ENCODE results near the gene TPSD1.
"Not testable (repeated sequence)": the region's sequence is repeated elsewhere in the genome, so short reads cannot be mapped to it uniquely, and the experiment has no call there.

Gene TPSD1

GRCh38 chr16:1256296-1256873 is 516 bp downstream of the TPSD1 start:
- H3K27ac Mint-ChIP-seq (ENCODE audit: low read depth); H3K9me3 Mint-ChIP-seq; H3K4me1 Mint-ChIP-seq; H3K27me3 Mint-ChIP-seq; ATAC-seq (replicated peaks; ENCODE audit: extremely low read depth, poor library complexity, severe bottlenecking); H3K4me3 Mint-ChIP-seq; H3K36me3 Mint-ChIP-seq (ENCODE audit: insufficient read depth); DNase-seq (ENCODE audit: low spot score in 2 of 2): not testable (repeated sequence)

GRCh38 chr16:1256874-1257322 is 1.0 kb downstream of the TPSD1 start:
- DNase-seq (ENCODE audit: low spot score in 2 of 2): no peak
- no peak for ATAC-seq (replicated peaks; ENCODE audit: extremely low read depth, poor library complexity, severe bottlenecking)

GRCh38 chr16:1257561-1258224 is 1.8 kb downstream of the TPSD1 start:
- DNase-seq (ENCODE audit: low spot score in 2 of 2) (no peak), ATAC-seq (replicated peaks; ENCODE audit: extremely low read depth, poor library complexity, severe bottlenecking) (no peak)
- Mint-ChIP-seq H3K36me3 (ENCODE audit: insufficient read depth) (no peaks in the 10 kb centered on the region), H3K9me3 (no peaks in the 10 kb centered on the region), H3K4me3 (no peak overlapping the region), H3K27me3 (peaks cover 9% of the 10 kb centered on the region), H3K27ac (ENCODE audit: low read depth) (no peak overlapping the region), H3K4me1 (peaks cover 7% of the 10 kb centered on the region)

More at GRCh38 chr16:1256874-1257322, 1.0 kb downstream of the TPSD1 start:
- Mint-ChIP-seq H3K27ac (ENCODE audit: low read depth) (no peak overlapping the region), H3K4me3 (no peak overlapping the region), H3K4me1 (peaks cover 7% of the 10 kb centered on the region), H3K27me3 (peaks cover 9% of the 10 kb centered on the region), H3K9me3 (no peaks in the 10 kb centered on the region), H3K36me3 (ENCODE audit: insufficient read depth) (no peaks in the 10 kb centered on the region)

DNA sequence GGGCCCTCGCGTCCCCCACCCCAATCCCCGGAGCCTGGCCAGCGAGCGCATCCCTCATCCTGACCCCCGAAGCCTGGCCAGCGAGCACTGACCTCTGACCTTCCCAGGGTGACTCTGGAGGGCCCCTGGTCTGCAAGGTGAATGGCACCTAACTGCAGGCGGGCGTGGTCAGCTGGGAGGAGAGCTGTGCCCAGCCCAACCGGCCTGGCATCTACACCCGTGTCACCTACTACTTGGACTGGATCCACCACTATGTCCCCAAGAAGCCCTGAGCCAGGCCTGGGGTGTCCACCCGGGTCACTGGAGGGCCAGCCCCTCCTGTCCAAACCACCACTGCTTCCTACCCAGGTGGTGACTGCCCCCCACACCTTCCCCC is 2.3 kb downstream of the TPSD1 start:
- Mint-ChIP-seq H3K27ac (ENCODE audit: low read depth) (no peak overlapping the region), H3K36me3 (ENCODE audit: insufficient read depth) (no peaks in the 10 kb centered on the region), H3K27me3 (peaks cover 9% of the 10 kb centered on the region), H3K9me3 (no peaks in the 10 kb centered on the region), H3K4me3 (no peak overlapping the region), H3K4me1 (peaks cover 7% of the 10 kb centered on the region)
- DNase-seq (ENCODE audit: low spot score in 2 of 2) (no peak), ATAC-seq (replicated peaks; ENCODE audit: extremely low read depth, poor library complexity, severe bottlenecking) (no peak)

- H3K27ac Mint-ChIP-seq (ENCODE audit: low read depth): no peak overlapping the region
- DNase-seq (ENCODE audit: low spot score in 2 of 2): no peak
- H3K9me3 Mint-ChIP-seq: peaks cover 1% of the 10 kb centered on the region
- ATAC-seq (replicated peaks; ENCODE audit: extremely low read depth, poor library complexity, severe bottlenecking): no peak
- H3K27me3 Mint-ChIP-seq: peaks cover 9% of the 10 kb centered on the region
- H3K4me1 Mint-ChIP-seq: peaks cover 7% of the 10 kb centered on the region
- H3K36me3 Mint-ChIP-seq (ENCODE audit: insufficient read depth): no peaks in the 10 kb centered on the region
- H3K4me3 Mint-ChIP-seq: peak overlapping the region; percentile 61
Observed at GRCh38 chr16:1258906-1259759, 3.3 kb downstream of the TPSD1 start.

DNA sequence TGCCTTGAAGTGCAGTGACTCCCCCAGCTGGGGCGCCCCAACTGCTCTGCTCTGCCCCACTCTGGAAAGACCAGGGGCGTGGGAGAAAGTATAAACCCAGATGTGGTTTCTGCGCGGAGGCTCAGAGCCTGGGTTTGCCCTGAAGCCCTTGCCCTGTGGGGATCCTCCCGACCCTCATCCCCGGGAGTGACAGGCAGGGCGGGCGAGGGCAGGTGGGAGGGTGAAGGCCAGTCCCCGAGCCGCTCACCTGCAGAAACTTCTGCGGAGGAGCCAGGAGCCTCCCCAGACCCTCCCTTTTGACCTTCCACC is 3.8 kb downstream of the TPSD1 start:
- H3K4me3 Mint-ChIP-seq: no peak overlapping the region
- peaks cover 6% of the 10 kb centered on the region for H3K9me3 Mint-ChIP-seq
- ATAC-seq (replicated peaks; ENCODE audit: extremely low read depth, poor library complexity, severe bottlenecking) (no peak), DNase-seq (ENCODE audit: low spot score in 2 of 2) (no peak)
- no peak overlapping the region for H3K27ac Mint-ChIP-seq (ENCODE audit: low read depth)
- peaks cover 9% of the 10 kb centered on the region for H3K27me3 Mint-ChIP-seq
- H3K36me3 Mint-ChIP-seq (ENCODE audit: insufficient read depth): no peaks in the 10 kb centered on the region
- H3K4me1 Mint-ChIP-seq: peaks cover 7% of the 10 kb centered on the region

GRCh38 chr16:1260101-1260680 is 4.3 kb downstream of the TPSD1 start:
- DNase-seq (ENCODE audit: low spot score in 2 of 2) (no peak), ATAC-seq (replicated peaks; ENCODE audit: extremely low read depth, poor library complexity, severe bottlenecking) (no peak)

DNA sequence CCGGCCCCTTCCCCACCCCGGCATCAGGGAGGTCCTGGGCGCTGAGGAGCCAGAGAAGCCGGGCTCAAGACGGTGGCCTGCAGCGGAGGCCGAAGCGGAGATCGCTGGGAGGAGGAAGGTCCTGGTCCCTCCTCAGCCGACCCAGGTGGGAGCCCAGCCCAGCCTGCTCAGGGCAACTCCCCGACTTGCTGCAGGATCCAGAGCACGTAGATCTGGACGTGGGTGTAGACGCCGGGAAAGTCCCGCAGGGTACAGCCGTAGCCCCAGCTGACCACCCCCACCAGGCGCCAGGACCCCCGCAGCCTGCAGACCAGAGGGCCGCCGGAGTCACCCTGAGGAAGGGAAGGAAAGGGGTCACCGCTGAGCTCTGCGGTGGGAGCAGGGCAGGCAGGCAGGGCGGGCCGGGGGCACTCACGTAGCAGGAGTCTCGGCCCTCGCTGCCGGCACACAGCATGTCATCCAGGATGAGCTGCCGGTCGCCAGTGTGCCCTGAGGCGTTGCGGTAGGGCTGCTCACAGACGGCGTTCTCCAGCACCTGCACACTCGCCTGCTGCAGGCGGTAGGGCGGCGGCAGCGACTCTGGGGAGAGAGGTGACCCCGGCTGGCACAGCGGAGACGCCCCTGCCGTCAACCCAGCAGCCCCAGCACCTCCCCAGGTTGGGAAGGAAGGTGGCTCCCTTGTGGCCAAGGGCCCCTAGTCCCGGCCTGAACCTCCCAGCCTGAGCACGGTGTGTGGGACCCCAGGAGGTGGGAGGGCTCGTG is 5.4 kb downstream of the TPSD1 start:
- Mint-ChIP-seq H3K4me3 (no peak overlapping the region), H3K36me3 (ENCODE audit: insufficient read depth) (no peaks in the 10 kb centered on the region), H3K27me3 (peaks cover 9% of the 10 kb centered on the region), H3K4me1 (peaks cover 7% of the 10 kb centered on the region), H3K9me3 (peaks cover 6% of the 10 kb centered on the region), H3K27ac (ENCODE audit: low read depth) (no peak overlapping the region)
- DNase-seq (ENCODE audit: low spot score in 2 of 2) (no peak), ATAC-seq (replicated peaks; ENCODE audit: extremely low read depth, poor library complexity, severe bottlenecking) (no peak)

More at GRCh38 chr16:1260101-1260680, 4.3 kb downstream of the TPSD1 start:
- Mint-ChIP-seq H3K4me3 (no peak overlapping the region), H3K27ac (ENCODE audit: low read depth) (no peak overlapping the region), H3K9me3 (peaks cover 6% of the 10 kb centered on the region), H3K27me3 (peaks cover 9% of the 10 kb centered on the region), H3K36me3 (ENCODE audit: insufficient read depth) (no peaks in the 10 kb centered on the region), H3K4me1 (peaks cover 7% of the 10 kb centered on the region)

GRCh38 chr16:1262210-1262845 is 6.5 kb downstream of the TPSD1 start:
- ATAC-seq (replicated peaks; ENCODE audit: extremely low read depth, poor library complexity, severe bottlenecking) (no peak), DNase-seq (ENCODE audit: low spot score in 2 of 2) (no peak)
- H3K4me3 Mint-ChIP-seq: no peak overlapping the region

GRCh38 chr16:1262846-1263221 is 7.0 kb downstream of the TPSD1 start:
- Mint-ChIP-seq H3K27me3 (peaks cover 9% of the 10 kb centered on the region), H3K27ac (ENCODE audit: low read depth) (no peak overlapping the region), H3K9me3 (peaks cover 6% of the 10 kb centered on the region), H3K4me1 (peaks cover 7% of the 10 kb centered on the region), H3K36me3 (ENCODE audit: insufficient read depth) (no peaks in the 10 kb centered on the region), H3K4me3 (no peak overlapping the region)
- no peak for DNase-seq (ENCODE audit: low spot score in 2 of 2)
- ATAC-seq (replicated peaks; ENCODE audit: extremely low read depth, poor library complexity, severe bottlenecking): no peak

More at GRCh38 chr16:1262210-1262845, 6.5 kb downstream of the TPSD1 start:
- peaks cover 6% of the 10 kb centered on the region for H3K9me3 Mint-ChIP-seq
- H3K36me3 Mint-ChIP-seq (ENCODE audit: insufficient read depth): no peaks in the 10 kb centered on the region
- peaks cover 7% of the 10 kb centered on the region for H3K4me1 Mint-ChIP-seq
- H3K27ac Mint-ChIP-seq (ENCODE audit: low read depth): no peak overlapping the region
- peaks cover 9% of the 10 kb centered on the region for H3K27me3 Mint-ChIP-seq

DNA sequence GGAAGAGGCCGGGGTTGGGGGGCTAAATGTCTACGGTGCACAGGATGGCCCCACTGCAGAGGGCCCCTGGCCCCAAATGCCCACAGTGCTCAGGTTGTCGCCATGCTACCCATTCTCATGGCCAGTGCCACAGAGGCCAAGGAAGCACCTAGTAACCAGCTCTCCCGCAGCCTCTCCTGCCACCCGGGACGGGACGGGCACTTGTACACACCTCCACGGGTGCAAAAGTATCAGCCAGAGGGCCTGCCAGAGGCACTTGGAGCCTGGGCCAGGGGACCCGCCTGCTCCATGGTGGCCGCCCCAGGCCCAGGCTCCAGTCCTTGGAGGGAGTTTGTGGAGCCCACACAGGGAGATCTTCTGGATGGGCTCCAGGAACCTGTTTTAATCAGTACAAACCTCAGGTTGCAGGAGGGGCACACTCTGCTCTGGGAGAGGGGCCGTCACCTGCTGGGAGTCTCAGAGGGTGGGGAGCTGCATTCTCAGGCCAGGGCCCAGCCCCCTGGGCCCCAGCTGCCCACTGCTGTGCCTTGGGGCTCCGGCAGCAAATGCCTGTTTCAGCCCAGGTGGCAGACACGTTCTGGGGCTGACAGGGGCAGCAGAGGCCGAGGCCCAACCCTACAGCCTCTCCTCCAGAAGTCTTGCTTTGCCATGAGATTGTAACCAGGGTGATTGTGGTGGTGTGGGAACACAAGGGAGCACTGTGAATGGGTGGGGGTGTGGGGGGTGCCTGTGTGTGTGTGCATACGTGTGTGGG is 7.9 kb downstream of the TPSD1 start:
- DNase-seq (ENCODE audit: low spot score in 2 of 2) (no peak), ATAC-seq (replicated peaks; ENCODE audit: extremely low read depth, poor library complexity, severe bottlenecking) (no peak)
- H3K4me1 Mint-ChIP-seq: peaks cover 5% of the 10 kb centered on the region
- peaks cover 6% of the 10 kb centered on the region for H3K9me3 Mint-ChIP-seq
- H3K27ac Mint-ChIP-seq (ENCODE audit: low read depth): no peak overlapping the region
- H3K4me3 Mint-ChIP-seq: no peak overlapping the region
- peaks cover 6% of the 10 kb centered on the region for H3K27me3 Mint-ChIP-seq
- H3K36me3 Mint-ChIP-seq (ENCODE audit: insufficient read depth): no peaks in the 10 kb centered on the region

Data from central memory CD8-positive, alpha-beta T cell (primary cell).